Right cardiac atrium (tissue), 5 donors: ENCODE results near the gene RLF. TPM values are rescaled to one million over a fixed set of nuclear protein-coding genes. Genes with fewer than 3 reads are reported as not detected.

Experiments used
- ATAC-seq, 2 donors: fragments of 200-7000 bp; cut with Tn5 transposase; one replicate each; pipeline versions ENCODE4 v1.8.0 to v1.9.1; 2020; ENCODE audit warnings: moderate library complexity in 2 of 2, mild to moderate bottlenecking in 1 of 2
- DNase-seq, 3 donors: peaks; one replicate each; pipeline ENCODE4 v3.0.0-alpha.2; 2020
- H3K27ac ChIP-seq: one replicate; pipeline ENCODE4 v1.5.1; 2013; ENCODE audit warnings: mild to moderate bottlenecking, low read length, control low read depth, moderate library complexity
- H3K27me3 ChIP-seq: one replicate; pipeline ENCODE4 v1.6.1; 2013; ENCODE audit not compliant: control insufficient read depth, insufficient read depth
- H3K4me1 ChIP-seq: one replicate; pipeline ENCODE4 v1.6.1; 2013; ENCODE audit warnings: low read length; ENCODE audit not compliant: control insufficient read depth, insufficient read depth
- H3K4me3 ChIP-seq: one replicate; pipeline ENCODE4 v1.5.1; 2013; ENCODE audit warnings: low read length, control low read depth
- H3K9me3 ChIP-seq: one replicate; pipeline ENCODE4 v1.6.1; 2013; ENCODE audit warnings: low read length; ENCODE audit not compliant: control insufficient read depth
- WGBS: extraction: QIAGEN DNeasy Blood & Tissue Kit; methylation state at CpG from one replicate; pipeline ENCODE4 v1.1.7; 2013; 5-methylcytosine and 5-hydroxymethylcytosine counted together
- intact Hi-C, 4 donors: fragments of 100-400 bp; cut with DNase I; formaldehyde crosslinking; loops; one replicate each; pipeline versions ENCODE4 v1.11.0 to v1.14.0; 2022 to 2023
- polyA plus RNA-seq: library from polyadenylated mRNA; stranded (reverse); fragments of 200-250 nt; gene quantifications from one replicate; pipeline ENCODE4 v1.2.3, GENCODE V29; 2013
- total RNA-seq, 4 donors: library from RNA; stranded (reverse); fragmentation: NEBNext Ultra II Directional; extraction: Animal tissue kit (Norgen Biotek cat#: 25700); gene quantifications; one replicate each; pipeline ENCODE4 v1.2.1, GENCODE V29; 2021
- donor health status: healthy with polysubstance abuse.
- donor health status: DM: no; HTN: yes; CAD: no.
- donor health status: DM: no; HTN: no; CAD: no.
- donor health status: DM: no; HTN: yes; CAD: no; lungs with severe emphysema.
- donor health status: DM: yes; HTN: yes; CAD: no.

The RLF gene
- total and polyA plus RNA-seq, 5 donors: 4.9 to 14.9 (median 14.1) TPM

- ATAC-seq (no peak), DNase-seq (no peak)
- Histone ChIP-seq H3K27ac (no peak overlapping the region), H3K4me1 (no peaks in the 10 kb centered on the region), H3K4me3 (no peak overlapping the region), H3K27me3 (no peaks in the 10 kb centered on the region), H3K9me3 (no peaks in the 10 kb centered on the region)
- whole genome bisulfite sequencing: 78% methylated on average over 4 of the region's 4 CpGs
- intact Hi-C loops: no loop called here
Observed at GRCh38 chr1:40273547-40274166, 112.5 kb downstream of the RLF start.

- no peak overlapping the region for H3K27ac ChIP-seq
- ATAC-seq (no peak), DNase-seq (no peak)
- no peaks in the 10 kb centered on the region for H3K9me3 ChIP-seq
- no peaks in the 10 kb centered on the region for H3K4me1 ChIP-seq
- H3K27me3 ChIP-seq: no peaks in the 10 kb centered on the region
- no peak overlapping the region for H3K4me3 ChIP-seq
- intact Hi-C loops: no loop called here
- WGBS: 95% methylated on average over 2 of the region's 2 CpGs
Observed at GRCh38 chr1:40274331-40274730, 113.1 kb downstream of the RLF start.

GRCh38 chr1:40276122-40276521 lies 114.9 kb downstream of the RLF start:
- DNase-seq (no peak), ATAC-seq (peak in 1 of 2 donors; percentile 29)
- Histone ChIP-seq H3K27ac (no peak overlapping the region), H3K27me3 (no peaks in the 10 kb centered on the region), H3K4me3 (no peak overlapping the region), H3K4me1 (no peaks in the 10 kb centered on the region), H3K9me3 (no peaks in the 10 kb centered on the region)
- 91% methylated on average over 3 of the region's 3 CpGs for WGBS
- intact Hi-C loops: no loop called here

- intact Hi-C loops: no loop called here
- no peak for ATAC-seq
- 82% methylated on average over 2 of the region's 2 CpGs for WGBS
Observed at GRCh38 chr1:40281853-40282252, 120.7 kb downstream of the RLF start.

More at GRCh38 chr1:40281853-40282252, 120.7 kb downstream of the RLF start:
- Histone ChIP-seq H3K4me1 (no peaks in the 10 kb centered on the region), H3K9me3 (no peaks in the 10 kb centered on the region), H3K27me3 (no peaks in the 10 kb centered on the region), H3K4me3 (no peak overlapping the region), H3K27ac (no peak overlapping the region)
- DNase-seq: no peak

Other genes starting within 250 kb of the RLF start
- 1 to 10 TPM in 1 of 4 donors, under 1 TPM in 3; 0.31 to 1.1 (median 0.81) TPM for gene MFSD2A, start 206.2 kb upstream of the RLF start, total RNA-seq
- 0.43 TPM for gene MFSD2A, start 206.2 kb upstream of the RLF start, polyA plus RNA-seq
- gene CAP1, start 120.7 kb upstream of the RLF start, total RNA-seq: 100 to 1,000 TPM in 2 of 4 donors, 10 to 100 TPM in 2; 72.8 to 118 (median 97.9) TPM
- 43.8 TPM for gene CAP1, start 120.7 kb upstream of the RLF start, polyA plus RNA-seq
- gene PPT1, start 64.1 kb upstream of the RLF start, total RNA-seq: 10 to 100 TPM; 37.6 to 59.0 (median 42.6) TPM
- 39.5 TPM for gene PPT1, start 64.1 kb upstream of the RLF start, polyA plus RNA-seq
- not detected for gene TMCO2, start 86.5 kb downstream of the RLF start, total RNA-seq
- gene TMCO2, start 86.5 kb downstream of the RLF start, polyA plus RNA-seq: not detected
- 10 to 100 TPM; 29.0 to 43.4 (median 34.7) TPM for gene ZMPSTE24, start 96.8 kb downstream of the RLF start, total RNA-seq
- gene ZMPSTE24, start 96.8 kb downstream of the RLF start, polyA plus RNA-seq: 23.5 TPM
- 1 to 10 TPM in 2 of 4 donors, under 1 TPM in 2; 0.40 to 2.0 (median 1.1) TPM for gene COL9A2, start 155.9 kb downstream of the RLF start, total RNA-seq
- gene COL9A2, start 155.9 kb downstream of the RLF start, polyA plus RNA-seq: 1.8 TPM
- 10 to 100 TPM; 10.9 to 23.1 (median 17.7) TPM for gene SMAP2, start 212.3 kb downstream of the RLF start, total RNA-seq
- gene SMAP2, start 212.3 kb downstream of the RLF start, polyA plus RNA-seq: 11.2 TPM